ENCODE results near the gene CLRN2.
"Not testable (repeated sequence)": the region's sequence is repeated elsewhere in the genome, so short reads cannot be mapped to it uniquely, and the experiment has no call there.

CLRN2 gene

GRCh38 chr4:17546222-17546621 is 31.3 kb downstream of the CLRN2 start:
- DNase-seq: no peak

DNA sequence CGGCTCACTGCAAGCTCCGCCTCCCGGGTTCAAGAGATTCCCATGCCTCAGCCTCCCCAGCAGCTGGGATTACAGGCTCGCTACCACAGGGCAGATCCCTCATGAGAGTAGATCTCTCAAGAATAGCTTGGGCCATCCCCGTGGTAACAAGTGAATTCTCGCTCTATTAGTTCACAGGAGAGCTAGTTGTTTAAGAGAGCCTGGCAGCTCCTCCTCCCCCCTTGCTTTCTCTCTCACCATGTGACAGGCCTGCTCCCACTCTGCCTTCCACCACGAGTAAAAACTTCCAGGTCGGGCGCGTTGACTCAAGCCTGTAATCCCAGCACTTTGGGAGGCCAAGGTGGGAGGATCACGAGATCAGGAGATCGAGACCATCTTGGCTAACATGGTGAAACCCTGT is 31.7 kb downstream of the CLRN2 start:
- DNase-seq: no peak

GRCh38 chr4:17550549-17550948 is 35.6 kb downstream of the CLRN2 start:
- DNase-seq: no peak

DNA sequence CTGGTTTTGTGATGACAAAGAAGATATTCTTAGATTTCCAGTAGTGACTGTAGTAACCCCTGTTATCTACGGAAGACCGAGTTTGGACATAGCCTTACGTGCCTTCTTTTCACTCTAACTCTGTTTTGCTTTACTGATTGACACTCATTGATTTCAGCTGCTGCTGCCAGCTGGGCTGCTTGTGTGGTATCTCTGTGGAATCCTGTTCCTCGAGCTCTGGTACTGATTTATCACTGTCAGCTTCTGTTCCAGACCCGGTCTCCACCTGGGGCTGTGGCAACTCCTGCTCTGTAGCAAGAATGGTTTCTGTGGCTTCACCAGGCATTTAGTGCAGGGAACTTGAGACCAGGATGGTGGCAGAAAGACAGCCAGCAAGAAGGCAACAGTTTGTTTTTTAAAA is 37.5 kb downstream of the CLRN2 start:
- no peak for DNase-seq

GRCh38 chr4:17554568-17554967 is 39.6 kb downstream of the CLRN2 start:
- DNase-seq: no peak

GRCh38 chr4:17556498-17556897 is 41.5 kb downstream of the CLRN2 start:
- DNase-seq: no peak

DNA sequence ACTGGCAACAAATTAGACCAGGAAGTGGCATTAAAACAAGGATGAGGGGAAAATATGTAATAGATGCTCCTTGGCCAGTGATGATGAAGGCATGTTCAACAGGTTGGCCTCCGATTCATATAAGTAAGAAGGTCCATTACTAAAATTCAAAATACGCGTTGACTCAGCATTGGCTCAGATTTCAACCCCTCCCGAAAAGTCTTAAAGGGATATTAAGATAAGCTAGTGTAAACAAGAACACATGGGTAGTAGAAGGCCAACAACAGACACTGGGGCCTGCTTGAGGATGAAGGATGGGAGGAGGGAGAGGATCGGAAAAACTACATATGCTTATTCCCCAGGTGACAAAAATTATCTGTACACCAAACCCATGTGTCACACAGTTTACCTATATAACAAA is 42.9 kb downstream of the CLRN2 start:
- DNase-seq: no peak

GRCh38 chr4:17558941-17559708 is 44.2 kb downstream of the CLRN2 start:
- no peak for DNase-seq

DNA sequence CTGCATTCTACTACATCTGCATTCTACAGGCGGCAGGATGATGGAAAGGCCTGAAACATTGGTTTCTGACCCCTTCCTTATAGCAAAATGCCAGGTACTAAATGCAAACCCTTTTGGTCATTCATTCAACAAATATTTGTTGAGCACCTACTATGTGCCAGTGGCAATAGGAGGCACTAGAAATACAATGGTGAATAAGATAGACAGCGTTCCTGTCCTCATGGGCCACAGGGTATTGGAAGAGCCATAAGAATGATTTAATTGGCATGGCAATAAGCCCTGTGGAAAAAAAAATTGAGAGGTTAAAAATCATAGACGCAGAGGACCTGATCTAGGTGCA is 44.7 kb downstream of the CLRN2 start:
- DNase-seq: no peak

DNA sequence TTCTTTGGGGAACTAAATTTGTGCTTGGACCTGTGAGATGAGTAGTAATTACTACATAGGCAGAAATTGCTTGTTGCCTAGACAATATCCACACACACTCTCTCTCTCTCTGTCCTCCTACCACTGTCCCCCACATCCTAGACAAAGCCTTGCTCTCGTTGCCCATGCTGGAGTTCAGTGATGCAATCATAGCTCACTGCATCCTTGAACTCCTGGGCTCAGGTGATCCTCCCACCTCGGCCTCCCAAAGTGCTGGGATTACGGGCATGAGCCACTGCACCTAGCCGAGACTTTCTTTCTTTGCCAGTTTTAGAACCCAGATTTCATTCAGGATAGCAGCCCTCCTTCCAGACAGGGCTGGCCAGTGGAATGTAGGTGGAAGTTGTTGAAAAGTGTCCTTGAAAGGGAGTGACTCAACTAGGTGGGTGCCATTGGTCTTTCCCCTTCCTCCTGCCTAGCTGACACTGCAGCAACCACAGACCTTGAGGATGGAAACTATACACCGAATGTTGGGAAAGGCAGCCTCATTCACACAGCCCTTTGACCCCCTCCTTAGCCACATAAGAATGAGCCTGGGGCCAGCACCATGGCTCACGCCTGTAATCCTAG is 45.2 kb downstream of the CLRN2 start:
- DNase-seq: no peak

DNA sequence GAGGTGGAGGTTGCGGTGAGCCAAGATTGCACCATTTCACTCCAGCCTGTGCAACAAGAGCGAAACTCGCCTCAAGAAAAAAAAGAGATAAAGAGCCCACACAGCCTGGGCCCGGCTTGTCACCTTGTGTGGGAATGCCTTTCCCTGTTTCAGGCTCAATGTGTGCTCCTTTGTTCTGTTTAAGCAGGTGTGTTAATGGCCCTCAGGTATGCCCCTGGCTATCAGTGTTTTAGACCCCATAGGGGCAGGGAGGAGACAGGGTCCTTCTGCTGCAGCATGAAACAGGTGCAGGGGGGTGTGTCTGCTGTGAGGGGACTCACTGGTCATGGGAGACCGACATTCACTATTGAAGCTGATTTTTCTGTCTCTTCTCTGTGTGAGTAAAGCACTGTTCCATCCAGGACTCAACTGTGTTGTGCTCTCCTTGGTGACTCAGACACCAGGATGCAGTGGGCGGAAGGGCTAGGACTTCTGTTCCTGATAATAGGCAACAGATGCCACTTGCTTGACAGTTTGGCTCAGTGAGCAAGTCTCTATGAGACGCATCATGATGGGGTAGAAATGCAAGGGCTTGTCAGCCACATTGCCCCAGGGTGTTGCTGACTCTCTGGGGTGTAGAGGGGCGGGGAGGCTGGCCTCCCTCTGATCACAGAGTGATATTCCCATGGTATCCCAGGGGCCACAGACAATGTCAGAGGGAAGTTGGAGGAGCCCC is 46.4 kb downstream of the CLRN2 start:
- no peak for DNase-seq

DNA sequence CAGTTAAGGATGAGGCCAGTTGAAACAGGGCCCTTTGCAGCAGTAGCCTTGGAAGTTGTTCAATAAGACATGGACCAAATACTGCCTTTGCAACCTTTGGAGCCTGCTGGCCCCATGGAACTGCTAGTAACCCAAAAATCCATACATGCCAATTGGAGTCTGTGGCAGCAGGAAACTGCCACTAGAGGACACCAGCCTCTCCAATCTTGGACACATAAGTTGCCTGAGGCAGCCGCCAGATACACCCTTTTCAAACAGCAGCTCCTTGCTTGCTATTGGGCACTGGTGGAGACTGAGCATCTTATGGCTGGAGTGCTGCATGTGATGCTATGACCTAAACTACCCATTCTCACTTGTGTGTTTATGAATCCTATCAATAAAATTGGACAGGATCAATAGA is 47.2 kb downstream of the CLRN2 start:
- DNase-seq: no peak

GRCh38 chr4:17565846-17566245 is 50.9 kb downstream of the CLRN2 start:
- DNase-seq: no peak

DNA sequence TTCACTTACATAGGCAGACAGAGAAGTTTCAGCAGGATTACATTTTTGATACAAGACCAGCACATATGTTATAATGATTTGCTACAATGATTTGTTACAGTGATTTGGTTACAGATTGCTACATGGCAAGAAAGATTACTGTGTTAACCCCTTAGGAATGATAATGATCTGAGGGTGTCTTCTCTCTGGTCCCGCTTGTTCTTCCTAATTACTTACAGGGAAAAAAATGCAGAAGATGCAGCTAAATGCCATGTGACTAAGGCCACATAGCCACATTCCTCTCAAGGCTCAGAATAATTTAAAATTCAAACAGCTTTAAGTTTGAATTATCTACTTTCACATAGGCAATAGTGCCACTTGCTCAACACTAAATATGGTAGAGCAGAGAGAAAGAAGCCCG is 52.3 kb downstream of the CLRN2 start:
- no peak for DNase-seq

GRCh38 chr4:17574206-17574605 is 59.2 kb downstream of the CLRN2 start:
- no peak for DNase-seq

DNA sequence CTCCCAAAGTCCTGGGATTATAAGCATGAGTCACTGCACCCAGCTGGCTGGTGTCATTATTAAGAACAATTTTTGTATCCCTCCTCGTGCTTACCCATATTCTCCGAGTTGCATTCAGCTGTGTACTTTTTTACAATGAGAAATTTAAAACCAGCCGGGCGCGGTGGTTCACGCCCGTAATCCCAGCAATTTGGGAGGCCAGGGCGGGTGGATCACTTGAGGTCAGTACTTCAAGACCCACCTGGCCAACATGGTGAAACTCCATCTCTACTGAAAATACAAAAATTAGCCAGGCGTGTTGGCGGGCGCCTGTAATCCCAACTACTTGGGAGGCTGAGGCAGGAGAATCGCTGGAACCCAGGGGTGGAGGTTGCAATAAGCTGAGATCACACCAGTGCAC is 60.2 kb downstream of the CLRN2 start:
- not testable (repeated sequence) for DNase-seq
